HG02981 (cell line): Measurements from ENCODE around the gene MPC2.

ENCODE experiments used
- ATAC-seq: cut with Tn5 transposase; IDR thresholded peaks from one replicate; pipeline ENCODE4 v1.9.1; 2021; ENCODE audit warnings: mild to moderate bottlenecking, moderate library complexity; ENCODE audit not compliant: unreplicated experiment

Gene MPC2

GRCh38 chr1:167936930-167937708, at the start of gene MPC2:
Gene MPC2, minus strand, starts transcription at chr1:167937072. Its CDS starts 1,231 bp downstream, at chr1:167935841.
- ATAC-seq: peak; percentile 11

DNA sequence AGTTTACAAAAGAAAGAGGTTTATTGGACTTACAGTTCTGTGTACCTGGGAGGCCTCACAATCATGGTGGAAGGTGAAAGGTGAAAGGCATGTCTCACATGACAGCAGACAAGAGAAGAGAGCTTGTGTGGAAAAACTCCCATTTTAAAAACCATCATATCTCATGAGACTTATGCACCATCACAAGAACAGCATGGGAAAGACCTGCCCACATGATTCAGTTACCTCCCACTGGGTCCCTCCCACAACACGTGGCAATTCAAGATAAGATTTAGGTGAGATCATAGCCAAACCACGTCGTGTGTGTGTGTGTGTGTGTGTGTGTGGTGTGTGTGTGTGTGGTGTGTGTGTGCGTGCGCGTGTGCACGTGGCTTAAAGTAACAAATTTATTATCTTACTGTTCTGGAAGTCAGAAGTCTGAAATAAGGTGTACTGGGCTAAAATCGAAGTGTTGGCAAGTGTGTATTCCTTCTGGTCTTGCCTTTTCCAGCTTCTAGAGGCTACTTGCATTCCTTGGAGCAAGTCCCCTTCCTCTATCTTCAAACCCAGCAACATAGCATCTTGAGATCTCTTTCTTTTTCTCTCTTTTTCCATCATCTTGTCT, 48.1 kb upstream of the MPC2 start:
- ATAC-seq: no peak

DNA sequence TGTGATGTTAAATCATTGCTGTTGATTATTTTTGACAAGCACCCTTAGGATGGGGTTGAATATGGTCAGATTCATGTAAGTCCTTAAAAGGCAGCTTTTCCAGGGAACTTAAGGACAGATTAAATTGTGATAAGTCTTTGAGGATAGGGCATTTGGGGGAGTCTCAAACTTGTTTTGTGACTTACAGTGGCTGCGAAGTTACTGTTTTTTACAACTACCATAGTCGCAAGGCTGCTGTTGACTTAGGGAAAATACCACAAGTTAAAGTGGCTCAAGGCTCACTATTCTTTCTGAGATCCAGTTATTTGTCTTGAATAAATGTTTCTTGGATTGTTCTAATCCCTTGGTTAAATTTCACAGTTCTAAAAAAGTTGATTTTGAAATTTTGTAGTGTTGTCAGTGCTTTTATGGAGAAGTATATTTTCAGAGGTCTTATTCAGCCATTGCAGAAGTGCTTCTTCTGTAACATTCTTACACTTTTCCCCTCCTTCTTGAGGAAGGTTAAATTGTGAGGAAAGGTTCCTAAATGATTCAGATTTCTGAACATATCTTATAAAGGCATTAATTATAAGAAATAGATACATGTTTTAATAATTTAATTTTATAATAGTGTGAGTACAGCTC, 47.0 kb upstream of the MPC2 start:
- no peak for ATAC-seq

- no peak for ATAC-seq
Measured at GRCh38 chr1:167981933-167982332, 45.1 kb upstream of the MPC2 start.

- ATAC-seq: no peak
Measured at GRCh38 chr1:167977245-167977644, 40.4 kb upstream of the MPC2 start.

DNA sequence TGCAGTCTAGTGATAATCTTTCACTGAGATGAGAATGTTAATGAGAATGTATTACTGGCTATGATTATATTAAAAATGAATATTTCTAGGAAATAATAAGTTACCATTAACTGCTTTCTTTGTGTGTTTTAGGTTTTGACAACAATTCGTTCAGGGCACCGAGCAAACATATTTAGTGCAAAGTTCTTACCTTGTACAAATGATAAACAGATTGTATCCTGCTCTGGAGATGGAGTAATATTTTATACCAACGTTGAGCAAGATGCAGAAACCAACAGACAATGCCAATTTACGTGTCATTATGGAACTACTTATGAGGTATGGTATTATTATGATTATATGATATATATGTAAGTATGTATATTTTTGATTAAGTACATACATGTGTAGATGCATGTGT, 37.8 kb upstream of the MPC2 start:
- ATAC-seq: no peak

- ATAC-seq: no peak
Measured at GRCh38 chr1:167973832-167974231, 37.0 kb upstream of the MPC2 start.

DNA sequence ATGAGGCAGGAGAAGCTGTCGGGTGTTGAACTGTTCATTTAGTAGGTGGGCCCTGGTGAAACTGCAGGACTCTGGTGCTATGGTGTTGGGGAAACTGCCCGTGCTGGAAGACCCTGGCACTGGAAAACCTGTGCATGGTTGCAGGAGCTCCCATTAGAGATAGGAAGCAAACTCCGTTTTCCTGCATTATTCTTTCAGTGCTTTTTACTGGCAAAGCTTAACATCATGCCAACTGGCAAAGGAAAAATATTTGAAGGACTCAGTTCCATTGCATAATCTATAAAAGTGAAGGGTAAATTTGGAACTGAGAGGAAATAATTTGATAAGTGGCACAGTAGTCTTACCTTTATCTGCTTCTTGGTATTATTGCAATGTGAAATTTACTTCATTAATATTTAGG, 31.7 kb upstream of the MPC2 start:
- ATAC-seq: no peak

- no peak for ATAC-seq
Measured at GRCh38 chr1:167966050-167966449, 29.2 kb upstream of the MPC2 start.

DNA sequence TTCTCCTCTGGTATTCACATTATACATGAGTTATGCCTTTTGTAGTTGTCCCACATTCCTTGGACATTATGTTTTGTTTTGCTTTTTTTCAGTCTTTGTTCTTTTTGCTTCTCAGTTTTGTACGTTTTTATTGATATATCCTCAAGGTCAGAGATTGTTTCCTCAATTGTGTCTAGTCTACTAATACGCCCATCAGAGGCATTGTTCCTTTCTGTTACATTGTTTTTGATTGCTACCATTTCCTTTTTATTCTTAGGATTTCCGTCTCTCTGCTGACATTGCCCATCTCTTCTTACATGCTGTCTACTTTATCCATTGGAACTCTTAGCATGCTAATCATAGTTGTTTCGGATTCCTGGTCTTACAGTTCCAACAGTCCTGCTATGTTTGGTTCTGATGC, 27.8 kb upstream of the MPC2 start:
- ATAC-seq: no peak

GRCh38 chr1:167957710-167958109, 20.8 kb upstream of the MPC2 start:
- no peak for ATAC-seq

GRCh38 chr1:167955915-167956314, 19.0 kb upstream of the MPC2 start:
- no peak for ATAC-seq

- no peak for ATAC-seq
Measured at GRCh38 chr1:167950569-167950968, 13.7 kb upstream of the MPC2 start.

DNA sequence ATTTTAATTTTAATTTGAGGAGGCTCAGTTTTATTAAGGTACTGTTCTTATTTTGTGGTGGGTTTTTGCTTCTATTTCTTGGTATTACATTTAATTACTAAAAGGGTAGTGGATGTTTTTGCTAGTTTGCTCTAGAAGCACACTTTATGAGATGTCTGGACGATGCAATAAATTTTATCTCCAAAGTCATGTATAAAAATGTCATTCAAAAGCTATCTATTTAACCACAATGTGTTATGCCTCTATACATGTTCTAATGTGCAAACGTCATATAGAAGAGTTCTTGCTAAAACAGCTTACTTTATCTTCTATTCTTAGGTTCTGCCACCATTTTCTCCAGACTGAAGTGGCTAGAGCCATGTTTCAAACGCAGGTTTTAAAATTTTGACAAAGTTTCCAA, 12.9 kb upstream of the MPC2 start:
- ATAC-seq: no peak

DNA sequence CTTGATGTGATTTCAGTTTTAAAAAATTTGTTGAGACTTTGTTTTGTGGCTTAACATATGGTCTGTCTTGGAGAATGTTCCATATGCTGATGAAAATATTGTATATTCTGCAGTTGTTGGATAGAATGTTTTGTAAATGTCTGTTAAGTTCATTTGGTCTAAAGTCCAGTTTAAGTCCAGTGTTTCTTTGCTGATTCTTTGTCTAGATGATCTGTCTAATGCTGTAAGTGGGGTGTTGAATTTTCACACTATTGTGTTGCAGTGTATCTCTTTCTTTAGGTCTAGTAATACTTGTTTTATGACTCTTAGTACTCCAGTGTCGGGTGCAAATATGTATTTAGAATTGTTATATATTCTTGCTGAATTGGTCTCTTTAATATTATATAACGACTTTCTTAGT, 10.9 kb upstream of the MPC2 start:
- no peak for ATAC-seq

DNA sequence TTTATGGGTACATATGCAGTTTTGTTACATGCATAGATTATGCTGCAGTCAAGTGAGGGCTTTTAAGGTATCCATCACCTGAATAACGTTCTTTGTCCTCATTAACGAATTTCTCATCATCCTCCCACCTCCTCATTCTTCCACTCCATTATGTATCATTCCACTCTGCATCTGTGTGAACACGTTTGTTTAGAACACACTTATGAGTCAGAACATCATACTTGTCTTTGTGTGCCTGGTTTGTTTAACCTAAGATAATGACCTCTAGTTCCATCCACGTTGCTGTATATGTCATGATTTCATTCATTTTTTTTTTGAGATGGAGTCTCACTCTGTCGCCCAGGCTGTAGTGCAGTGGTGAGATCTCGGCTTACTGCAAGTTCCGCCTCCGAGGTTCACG, 6.7 kb upstream of the MPC2 start:
- no peak for ATAC-seq

- ATAC-seq: no peak
Measured at GRCh38 chr1:167940264-167940663, 3.4 kb upstream of the MPC2 start.

DNA sequence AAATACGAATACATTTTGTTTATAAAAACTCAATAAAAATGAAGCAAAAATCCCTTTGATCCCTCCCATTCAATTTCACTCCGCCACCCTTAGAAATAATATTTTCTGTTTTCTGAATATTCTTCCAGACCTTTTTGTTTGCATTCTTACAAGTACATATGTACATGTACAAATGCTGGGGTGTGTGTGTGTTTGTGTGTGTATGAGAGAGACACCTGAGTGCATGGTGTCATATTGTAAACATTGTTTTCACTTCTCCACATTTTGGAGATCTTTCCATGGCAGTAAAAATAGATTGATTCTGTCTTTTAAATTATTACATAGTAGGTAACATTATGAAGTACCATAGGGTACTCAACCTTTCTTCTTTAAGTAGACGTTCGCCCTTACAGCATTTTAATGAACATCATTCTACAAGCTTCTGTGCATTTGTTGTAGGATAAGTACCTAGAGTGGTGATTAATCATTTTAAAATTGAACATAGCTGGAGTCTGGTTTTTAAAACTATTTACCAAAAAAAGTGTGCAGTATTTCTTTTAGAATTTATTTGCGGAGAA, 1.3 kb upstream of the MPC2 start:
- ATAC-seq: no peak

- ATAC-seq: no peak
Measured at GRCh38 chr1:167937709-167938010, 788 bp upstream of the MPC2 start.

DNA sequence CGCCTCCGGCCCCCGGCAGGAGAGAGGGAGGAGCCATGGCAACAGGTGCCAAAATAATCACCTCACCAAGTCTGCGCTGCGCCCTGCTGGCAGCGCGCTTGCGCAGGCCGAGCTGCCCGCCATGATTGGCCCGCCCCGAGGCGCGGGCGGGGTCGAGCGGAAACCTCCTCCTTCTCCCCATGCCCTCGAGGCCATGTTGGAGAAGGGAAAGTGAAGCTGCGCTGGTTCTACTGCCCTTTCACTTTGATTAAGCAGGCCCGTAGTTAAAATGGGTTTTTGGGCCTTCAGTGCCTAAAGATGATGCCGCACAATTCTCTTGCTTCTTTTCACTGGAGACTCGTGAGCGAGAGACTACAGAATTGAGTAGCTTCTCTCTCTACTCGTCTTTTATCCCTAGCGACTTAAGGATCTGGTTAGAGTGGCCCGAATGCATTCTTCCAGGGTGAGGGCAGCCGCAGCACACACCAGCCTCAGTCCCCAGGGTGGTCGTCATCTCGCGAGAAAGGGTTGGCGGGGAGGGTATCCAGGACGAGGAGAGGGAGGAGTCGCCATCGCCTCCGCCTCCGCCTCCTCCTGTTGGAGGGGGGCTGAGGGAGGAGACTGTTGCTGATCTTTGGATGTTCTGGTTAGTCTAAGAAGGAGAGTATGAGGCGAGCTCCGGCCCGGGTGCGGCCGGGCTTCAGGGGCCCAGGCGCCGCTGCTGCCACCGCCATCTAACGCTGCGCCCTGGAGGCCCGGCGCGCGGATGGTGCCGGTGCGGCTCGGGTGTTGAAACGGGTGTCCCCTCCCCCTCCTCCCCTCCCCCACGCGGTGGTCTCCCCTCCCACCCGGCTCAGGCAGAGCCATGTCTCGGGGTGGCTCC, 573 bp downstream of the MPC2 start, which contains the start of gene DCAF6:
Gene DCAF6 (plus strand): TSS at position 616 of the 862 bp plus-strand sequence. CDS start 229 bp downstream, at position 845.
- peak; percentile 79 for ATAC-seq
